Measurements from ENCODE around the gene SLC16A3. TPM values are rescaled to one million over a fixed set of nuclear protein-coding genes. Genes with fewer than 3 reads are reported as not detected.
"Not testable (repeated sequence)": the region's sequence is repeated elsewhere in the genome, so short reads cannot be mapped to it uniquely, and the experiment has no call there.

SLC16A3 gene
- total RNA-seq, 3 donors from 2014 or later (not counting 1 experiment from before 2014, with no cell fraction given): 172 to 365 (median 296) TPM

- Histone ChIP-seq H3K4me3 (ENCODE audit: low read length) (no peak overlapping the region), H3K9me3 (ENCODE audit: control insufficient read depth, insufficient read depth, low read length) (no peaks in the 10 kb centered on the region), H3K4me1 (ENCODE audit: control insufficient read depth, insufficient read depth, low read length) (no peaks in the 10 kb centered on the region), H3K27ac (ENCODE audit: low read length) (no peak overlapping the region), H3K36me3 (ENCODE audit: control insufficient read depth, insufficient read depth, low read length) (peaks cover 3% of the 10 kb centered on the region), H3K27me3 (ENCODE audit: control insufficient read depth, insufficient read depth, low read length) (no peaks in the 10 kb centered on the region)
- H3K9me3 Mint-ChIP-seq: no peaks in the 10 kb centered on the region
- H3K4me1 Mint-ChIP-seq: no peaks in the 10 kb centered on the region
- ATAC-seq (no peak), DNase-seq (no peak)
- no peaks in the 10 kb centered on the region for H3K36me3 Mint-ChIP-seq
- intact Hi-C loops (cut with micrococcal nuclease): no loop called here
- H3K4me3 Mint-ChIP-seq: no peak overlapping the region
- WGBS (ENCODE audit: insufficient coverage): 88% methylated on average over 26 of the region's 26 CpGs
- TF ChIP-seq CTCF (IDR thresholded peaks at IDR 0.05): no peak
- H3K27ac Mint-ChIP-seq: peak overlapping the region in 1 of 2 donors; percentile 24
- H3K27me3 Mint-ChIP-seq (ENCODE audit: low read depth in 2 of 2): no peaks in the 10 kb centered on the region
Observed at GRCh38 chr17:82188001-82188961, 40.6 kb upstream of the SLC16A3 start.

- H3K27me3 Mint-ChIP-seq (ENCODE audit: low read depth in 2 of 2); H3K4me1 ChIP-seq (ENCODE audit: control insufficient read depth, insufficient read depth, low read length); H3K36me3 Mint-ChIP-seq; H3K4me1 Mint-ChIP-seq; H3K27ac ChIP-seq (ENCODE audit: low read length); H3K4me3 Mint-ChIP-seq; H3K27ac Mint-ChIP-seq; H3K9me3 ChIP-seq (ENCODE audit: control insufficient read depth, insufficient read depth, low read length); H3K27me3 ChIP-seq (ENCODE audit: control insufficient read depth, insufficient read depth, low read length); ATAC-seq; intact Hi-C loops (cut with micrococcal nuclease); H3K4me3 ChIP-seq (ENCODE audit: low read length); H3K9me3 Mint-ChIP-seq; DNase-seq: not testable (repeated sequence)
- WGBS (ENCODE audit: insufficient coverage): 87% methylated on average over 6 of the region's 6 CpGs
- H3K36me3 ChIP-seq (ENCODE audit: control insufficient read depth, insufficient read depth, low read length): peaks cover 15% of the 10 kb centered on the region
Observed at GRCh38 chr17:82193050-82193449, 35.8 kb upstream of the SLC16A3 start.

GRCh38 chr17:82193520-82194220 lies 35.2 kb upstream of the SLC16A3 start:
- no peaks in the 10 kb centered on the region for H3K9me3 Mint-ChIP-seq
- 94% methylated on average over 16 of the region's 16 CpGs for WGBS (ENCODE audit: insufficient coverage)
- no peaks in the 10 kb centered on the region for H3K27me3 Mint-ChIP-seq (ENCODE audit: low read depth in 2 of 2)
- no peak overlapping the region for H3K4me3 Mint-ChIP-seq
- H3K4me1 Mint-ChIP-seq: peaks cover 0 to 7% of the 10 kb centered on the region in 2 donors
- intact Hi-C loops (cut with micrococcal nuclease): no loop called here
- no peak overlapping the region for H3K27ac Mint-ChIP-seq
- DNase-seq (no peak), ATAC-seq (no peak)
- H3K27ac ChIP-seq (ENCODE audit: low read length): no peak overlapping the region
- no peaks in the 10 kb centered on the region for H3K36me3 Mint-ChIP-seq
- TF ChIP-seq CTCF (IDR thresholded peaks at IDR 0.05): no peak
- no peaks in the 10 kb centered on the region for H3K27me3 ChIP-seq (ENCODE audit: control insufficient read depth, insufficient read depth, low read length)
- peaks cover 15% of the 10 kb centered on the region for H3K36me3 ChIP-seq (ENCODE audit: control insufficient read depth, insufficient read depth, low read length)
- peaks cover 12% of the 10 kb centered on the region for H3K4me1 ChIP-seq (ENCODE audit: control insufficient read depth, insufficient read depth, low read length)
- no peak overlapping the region for H3K4me3 ChIP-seq (ENCODE audit: low read length)
- H3K9me3 ChIP-seq (ENCODE audit: control insufficient read depth, insufficient read depth, low read length): no peaks in the 10 kb centered on the region

- DNase-seq: no peak
- no peak for ATAC-seq
- Mint-ChIP-seq H3K27ac (no peak overlapping the region), H3K36me3 (no peaks in the 10 kb centered on the region), H3K27me3 (ENCODE audit: low read depth in 2 of 2) (no peaks in the 10 kb centered on the region), H3K9me3 (no peaks in the 10 kb centered on the region), H3K4me1 (peaks cover 0 to 7% of the 10 kb centered on the region in 2 donors), H3K4me3 (no peak overlapping the region)
- Histone ChIP-seq H3K4me3 (ENCODE audit: low read length) (no peak overlapping the region), H3K27ac (ENCODE audit: low read length) (no peak overlapping the region), H3K4me1 (ENCODE audit: control insufficient read depth, insufficient read depth, low read length) (peaks cover 17% of the 10 kb centered on the region), H3K36me3 (ENCODE audit: control insufficient read depth, insufficient read depth, low read length) (peaks cover 15% of the 10 kb centered on the region), H3K9me3 (ENCODE audit: control insufficient read depth, insufficient read depth, low read length) (no peaks in the 10 kb centered on the region), H3K27me3 (ENCODE audit: control insufficient read depth, insufficient read depth, low read length) (no peaks in the 10 kb centered on the region)
- 96% methylated on average over 16 of the region's 16 CpGs for whole genome bisulfite sequencing (ENCODE audit: insufficient coverage)
- intact Hi-C loops (cut with micrococcal nuclease): no loop called here
- TF ChIP-seq CTCF (IDR thresholded peaks at IDR 0.05): no peak
Observed at GRCh38 chr17:82194765-82195164, 34.1 kb upstream of the SLC16A3 start.

Measured in natural killer cell (primary cell).